Mucosa of gallbladder (tissue), 1 donor: ENCODE measurements around the gene SUGCT. TPM values are rescaled to one million over a fixed set of nuclear protein-coding genes. Genes with fewer than 3 reads are reported as not detected.

ENCODE experiments used
- DNase-seq: peaks from one replicate; pipeline ENCODE4 v3.0.0-alpha.2; 2020; ENCODE audit warnings: low spot score
- total RNA-seq: library from RNA; stranded (reverse); gene quantifications from one replicate; pipeline ENCODE4 v1.2.1, GENCODE V29; 2021
- donor health status: DM: no; HTN: no; CAD: no.

SUGCT gene
- total RNA-seq, 1 donor from 2014 or later, result 7.6 TPM

GRCh38 chr7:40519009-40519408 lies 384.2 kb downstream of the SUGCT start:
- no peak for DNase-seq

- DNase-seq, result no peak
These were observed 386.4 kb downstream of the SUGCT start for GRCh38 chr7:40520986-40521738.

- DNase-seq, result no peak
These were observed 391.0 kb downstream of the SUGCT start for GRCh38 chr7:40525764-40526163.

GRCh38 chr7:40526951-40527715 lies 392.3 kb downstream of the SUGCT start:
- no peak for DNase-seq

GRCh38 chr7:40527723-40528122 lies 392.9 kb downstream of the SUGCT start:
- no peak for DNase-seq

- no peak for DNase-seq
These were observed 395.5 kb downstream of the SUGCT start for GRCh38 chr7:40530292-40530691.

GRCh38 chr7:40531956-40532355 lies 397.2 kb downstream of the SUGCT start:
- no peak for DNase-seq

- DNase-seq, result no peak
These were observed 400.9 kb downstream of the SUGCT start for GRCh38 chr7:40535678-40536077.

GRCh38 chr7:40536421-40536820 lies 401.6 kb downstream of the SUGCT start:
- no peak for DNase-seq

- DNase-seq, result no peak
These were observed 403.5 kb downstream of the SUGCT start for GRCh38 chr7:40538281-40538680.

- DNase-seq, result no peak
These were observed 406.5 kb downstream of the SUGCT start for GRCh38 chr7:40541336-40541735.

- no peak for DNase-seq
These were observed 408.4 kb downstream of the SUGCT start for GRCh38 chr7:40542982-40543741.

- no peak for DNase-seq
These were observed 409.5 kb downstream of the SUGCT start for GRCh38 chr7:40544221-40544723.

- no peak for DNase-seq
These were observed 410.1 kb downstream of the SUGCT start for GRCh38 chr7:40544871-40545303.

GRCh38 chr7:40545739-40546138 lies 410.9 kb downstream of the SUGCT start:
- no peak for DNase-seq

- DNase-seq, result no peak
These were observed 412.1 kb downstream of the SUGCT start for GRCh38 chr7:40546616-40547501.

- no peak for DNase-seq
These were observed 414.7 kb downstream of the SUGCT start for GRCh38 chr7:40549372-40550039.

- no peak for DNase-seq
These were observed 417.1 kb downstream of the SUGCT start for GRCh38 chr7:40551685-40552576.

GRCh38 chr7:40560672-40561071 lies 425.9 kb downstream of the SUGCT start:
- no peak for DNase-seq

GRCh38 chr7:40566879-40567278 lies 432.1 kb downstream of the SUGCT start:
- no peak for DNase-seq
